AG08395 (cell line): ENCODE measurements around the gene PSG7.
A peak's percentile ranks its signal among the peaks of the same experiment; 100 is the strongest.
"Not testable (repeated sequence)": the region's sequence is repeated elsewhere in the genome, so short reads cannot be mapped to it uniquely, and the experiment has no call there.

ENCODE experiments used
- DNase-seq: peaks from one replicate; pipeline ENCODE4 v3.0.0; 2012; ENCODE audit warnings: mixed read lengths, low spot score

PSG7 gene

DNA sequence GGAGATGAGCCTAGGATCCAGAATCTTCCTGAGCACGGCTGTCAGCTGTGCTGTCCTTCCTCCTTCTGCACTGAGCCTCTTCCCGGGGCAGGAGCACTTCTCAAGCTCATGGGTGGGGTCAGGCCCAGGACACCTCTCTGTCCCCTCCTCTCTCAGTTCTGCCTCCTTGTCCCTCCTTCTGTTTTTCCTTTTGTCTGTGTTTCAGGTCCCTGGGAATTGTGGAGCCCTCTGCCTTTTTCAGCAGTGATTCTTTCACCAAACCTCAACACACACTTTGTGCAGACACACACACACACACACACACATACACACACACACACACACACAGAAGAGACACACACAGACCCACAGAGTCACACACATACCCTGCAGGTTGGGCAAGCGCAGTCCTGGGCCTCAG lies at the start of gene PSG7:
Gene PSG7 (minus strand): TSS at position 101 of the 400 bp plus-strand sequence. CDS start 131 bp downstream, outside the sequence.
- not testable (repeated sequence) for DNase-seq

DNA sequence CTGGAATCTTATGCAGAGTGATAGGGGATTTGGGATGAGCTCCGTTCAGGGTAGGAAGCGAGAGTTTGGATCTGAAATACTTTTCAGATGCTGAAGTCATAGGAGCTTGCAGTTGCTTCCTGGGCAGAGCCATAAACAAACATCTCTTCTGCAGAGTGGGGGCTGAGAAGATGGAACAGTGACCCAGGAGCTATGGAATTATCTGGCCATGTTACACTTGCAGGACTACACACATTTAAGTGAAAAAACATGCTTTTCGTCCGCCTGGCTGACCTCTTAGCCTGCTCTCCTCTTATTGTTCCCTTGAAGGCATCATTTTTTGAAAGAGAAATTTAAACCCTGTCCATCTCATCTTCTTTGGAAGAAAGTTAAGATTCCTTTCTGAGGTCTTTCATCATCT lies 48.6 kb upstream of the PSG7 start:
- DNase-seq: no peak

DNA sequence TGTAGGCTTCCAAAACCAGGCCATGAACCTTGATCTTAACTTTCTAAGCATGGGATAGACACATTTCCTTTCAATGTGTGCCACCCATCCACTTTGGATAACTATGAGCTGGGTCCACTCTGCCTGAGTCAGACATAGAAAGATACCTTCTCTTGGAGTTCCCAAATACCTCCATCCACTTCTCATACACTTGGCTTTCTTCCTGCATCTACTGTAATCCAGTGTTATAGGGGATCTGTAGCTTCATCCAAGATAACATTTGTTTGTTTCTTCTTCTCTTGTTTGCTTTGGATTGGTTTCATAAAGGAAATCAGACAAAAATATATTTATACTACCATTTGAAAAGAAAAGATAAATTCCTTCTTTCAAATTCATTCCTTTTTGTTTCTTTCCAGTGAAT lies 45.1 kb upstream of the PSG7 start:
- DNase-seq: not testable (repeated sequence)

DNA sequence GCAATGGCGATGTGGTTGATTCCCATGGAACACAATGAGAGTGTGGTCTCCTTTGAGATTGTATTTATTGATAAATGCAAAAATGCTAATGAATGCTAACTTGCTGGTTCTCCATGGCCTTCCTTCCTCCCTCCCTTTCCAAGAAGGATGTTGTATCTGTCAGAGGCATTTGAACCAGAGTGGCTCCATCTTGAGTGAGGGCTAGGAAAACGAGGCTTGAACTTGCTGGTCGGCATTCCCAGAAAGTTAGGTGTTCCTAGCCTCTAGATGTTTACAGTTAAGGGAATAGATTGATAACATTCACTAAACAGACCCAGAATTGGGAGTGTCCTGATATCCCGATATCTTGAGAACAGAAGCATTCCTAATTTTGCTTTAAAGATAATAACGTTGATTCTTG lies 34.4 kb upstream of the PSG7 start:
- DNase-seq: not testable (repeated sequence)

DNA sequence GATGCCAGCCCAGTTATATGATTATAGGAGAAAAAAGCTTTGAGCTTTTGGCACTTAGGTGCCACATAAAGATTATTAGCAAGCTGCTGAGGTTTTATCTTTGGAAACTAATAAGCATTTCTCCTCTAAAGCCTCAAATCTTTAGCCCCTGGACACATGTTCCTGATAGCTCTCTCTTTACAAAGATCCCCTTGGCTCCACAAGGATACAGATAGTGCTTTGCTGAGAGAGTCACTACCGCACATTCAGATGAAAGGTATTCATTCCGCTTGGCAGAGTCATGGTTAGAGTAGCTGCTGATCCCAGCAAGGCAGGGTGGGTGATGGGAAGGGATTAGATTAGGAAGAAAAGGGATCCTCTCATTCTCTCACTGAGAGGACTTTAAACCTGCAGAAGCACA lies 28.2 kb upstream of the PSG7 start:
- DNase-seq: peak; percentile 57

DNA sequence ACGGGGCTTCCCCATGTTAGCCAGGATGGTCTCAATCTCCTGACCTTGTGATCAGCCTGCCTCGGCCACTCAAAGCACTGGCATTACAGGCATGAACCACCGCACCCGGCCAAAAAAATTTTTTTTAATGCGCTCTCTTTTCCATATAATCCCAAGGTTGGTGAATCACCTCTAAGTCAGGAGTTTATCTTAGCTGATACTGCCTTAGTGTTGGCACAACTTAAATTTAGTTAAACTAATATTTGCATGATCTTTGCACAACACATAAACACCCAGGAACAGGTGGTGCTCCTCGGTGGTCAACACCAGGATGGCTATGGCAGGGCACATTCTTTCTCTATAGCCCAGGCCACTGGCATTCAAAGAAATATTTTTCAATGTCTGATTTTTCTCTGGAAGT lies 24.1 kb upstream of the PSG7 start:
- DNase-seq: no peak

DNA sequence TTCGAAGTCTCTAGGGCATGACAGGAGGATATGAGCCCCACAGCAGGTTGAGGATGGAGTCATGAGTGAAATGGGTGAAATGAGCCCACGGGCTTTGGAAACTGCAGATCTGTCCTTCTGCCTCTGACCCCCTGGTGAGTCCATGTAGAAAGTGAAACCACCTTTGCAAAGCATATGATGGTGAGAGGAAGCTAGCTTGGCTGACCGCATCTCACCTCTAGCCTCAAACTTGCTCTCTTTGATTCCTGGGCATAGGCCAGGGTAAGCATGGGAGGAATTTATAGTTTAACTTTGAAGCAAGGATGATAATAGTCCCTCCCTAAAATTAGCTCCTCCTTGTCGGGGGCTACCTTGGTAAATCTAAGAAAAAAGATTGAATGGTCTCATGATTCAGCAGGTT lies 15.1 kb upstream of the PSG7 start:
- not testable (repeated sequence) for DNase-seq

DNA sequence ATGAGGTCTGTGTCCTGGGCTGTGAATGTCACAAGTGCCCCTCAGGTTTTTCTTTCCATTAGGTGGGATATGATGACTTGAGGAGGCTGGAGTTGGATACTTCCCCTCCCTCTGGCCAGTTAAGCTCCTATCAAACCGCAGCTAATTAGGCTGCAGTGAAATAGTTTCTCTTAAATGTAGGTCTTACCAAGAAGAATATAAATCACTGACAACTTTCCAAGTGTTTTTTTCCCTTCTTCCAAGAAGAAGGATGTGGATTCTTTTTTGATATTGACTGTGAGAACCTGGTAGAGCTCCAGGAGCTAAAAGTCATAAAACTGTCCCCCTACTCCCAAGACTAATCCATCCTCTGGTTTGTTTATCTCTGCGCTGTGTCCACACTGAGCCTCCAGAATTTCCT lies 14.5 kb upstream of the PSG7 start:
- not testable (repeated sequence) for DNase-seq

DNA sequence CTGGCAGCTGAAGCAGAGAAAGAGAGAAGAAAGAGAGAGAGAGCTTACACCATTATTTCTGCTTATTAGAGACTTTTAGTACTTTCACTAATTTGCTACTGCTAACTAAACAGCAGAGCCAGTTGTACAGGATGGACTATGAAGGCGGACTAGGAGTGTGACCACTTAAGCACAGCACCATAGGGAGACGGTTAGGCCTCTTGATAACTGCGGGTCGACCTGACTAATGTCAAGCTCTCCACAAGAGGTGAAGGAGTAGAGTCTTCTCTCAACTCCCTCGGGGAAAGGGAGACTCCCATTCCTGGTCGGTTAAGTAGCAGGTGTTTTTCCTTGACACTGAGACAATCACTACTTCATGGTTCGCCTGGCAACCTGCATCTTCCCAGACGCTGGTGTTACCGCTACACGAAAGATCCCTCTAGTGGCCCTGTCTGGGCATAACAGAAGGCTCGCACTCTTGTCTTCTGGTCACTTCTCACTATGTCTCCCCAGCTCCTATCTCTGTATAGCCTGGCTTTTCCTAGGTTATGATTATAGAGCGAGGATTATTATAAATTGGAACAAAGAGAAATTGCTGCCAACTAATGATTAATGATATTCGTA lies 5.3 kb upstream of the PSG7 start:
- DNase-seq: peak; percentile 11

DNA sequence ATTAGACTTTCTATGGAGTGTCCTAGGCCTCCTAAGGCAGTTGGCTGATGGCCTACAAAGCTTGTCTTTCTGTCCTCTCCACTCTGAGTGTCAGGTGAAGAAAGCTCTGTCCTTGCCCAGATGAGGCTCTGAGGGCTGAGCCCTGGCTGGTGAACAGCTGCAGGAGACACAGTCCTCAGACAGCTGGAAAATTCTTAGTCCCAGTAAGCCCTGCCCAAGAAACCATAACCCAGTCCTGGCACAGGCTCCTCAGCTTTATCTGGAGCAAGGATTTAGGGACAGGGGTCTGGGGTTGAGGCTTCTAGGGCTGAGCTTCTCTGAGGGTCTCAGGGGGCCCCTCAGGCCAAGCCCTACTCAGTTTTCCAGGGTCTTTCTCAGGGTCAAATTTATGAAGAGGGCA lies 2.3 kb downstream of the PSG7 start:
- not testable (repeated sequence) for DNase-seq

DNA sequence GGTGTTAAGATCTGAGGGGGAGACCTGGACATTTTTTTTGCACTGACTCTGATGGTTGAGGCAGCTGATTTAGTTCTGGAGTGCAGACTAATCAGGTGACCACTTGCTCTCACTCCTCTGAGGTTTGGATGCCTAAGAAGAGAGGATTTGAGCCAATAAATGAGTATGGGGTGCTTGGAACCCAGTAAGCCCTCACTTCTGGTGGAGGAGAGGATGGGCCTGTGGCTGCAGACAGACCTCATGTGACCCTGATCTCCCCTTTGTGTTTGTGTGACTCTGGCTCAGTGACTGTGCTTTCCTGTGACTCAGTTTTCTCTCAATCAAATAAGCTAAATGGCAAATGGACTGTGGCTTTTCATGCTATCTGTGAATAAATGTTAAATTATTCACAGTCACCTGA lies 2.8 kb downstream of the PSG7 start:
- DNase-seq: not testable (repeated sequence)

DNA sequence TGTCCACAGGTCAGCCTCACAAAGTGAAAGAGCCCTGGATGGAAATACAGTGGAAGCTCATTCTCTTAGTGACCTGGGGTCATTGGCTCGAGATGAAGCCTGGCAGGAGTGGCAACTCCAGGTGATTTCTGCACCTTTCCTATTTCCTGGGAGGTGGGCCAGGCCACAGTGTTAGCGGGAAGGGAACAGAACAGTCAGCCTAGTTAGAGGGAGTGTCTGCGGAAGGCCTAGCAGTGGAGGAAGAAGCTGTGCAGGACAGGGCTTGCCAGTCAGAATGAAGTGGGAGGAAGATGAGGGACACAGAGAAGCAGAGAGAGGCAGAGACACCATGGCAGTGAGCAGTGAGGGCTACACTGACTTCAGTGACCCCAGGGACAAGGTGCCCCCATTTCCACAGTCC lies 3.6 kb downstream of the PSG7 start:
- not testable (repeated sequence) for DNase-seq

DNA sequence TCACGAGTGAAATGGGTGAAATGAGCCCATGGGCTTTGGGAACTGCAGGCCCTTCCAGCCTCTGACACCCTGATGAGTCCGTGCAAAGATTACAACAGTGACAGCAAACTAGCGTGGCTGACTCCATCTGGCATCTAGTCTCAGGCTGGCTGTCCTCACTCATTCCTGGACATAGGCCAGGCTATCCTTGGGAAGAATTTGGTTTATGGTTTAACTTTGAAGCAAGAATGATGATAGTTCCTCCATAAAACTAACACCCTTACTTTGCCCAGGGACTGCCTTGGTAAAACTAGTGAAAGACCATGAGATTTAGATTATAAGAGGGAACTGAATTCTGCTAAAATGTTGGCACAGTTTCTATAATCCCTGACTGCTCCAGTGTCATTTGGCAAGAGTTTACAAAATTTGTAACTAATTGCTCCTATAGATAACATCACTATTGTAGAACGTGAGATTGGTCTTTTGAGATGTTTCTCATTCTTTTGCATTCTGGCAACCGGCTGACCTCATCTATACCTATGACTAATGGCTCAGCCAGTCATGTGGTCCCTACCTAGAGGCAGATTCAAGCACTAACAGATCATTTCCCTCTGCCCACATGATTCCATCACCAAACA lies 4.4 kb downstream of the PSG7 start:
- peak; percentile 72 for DNase-seq

DNA sequence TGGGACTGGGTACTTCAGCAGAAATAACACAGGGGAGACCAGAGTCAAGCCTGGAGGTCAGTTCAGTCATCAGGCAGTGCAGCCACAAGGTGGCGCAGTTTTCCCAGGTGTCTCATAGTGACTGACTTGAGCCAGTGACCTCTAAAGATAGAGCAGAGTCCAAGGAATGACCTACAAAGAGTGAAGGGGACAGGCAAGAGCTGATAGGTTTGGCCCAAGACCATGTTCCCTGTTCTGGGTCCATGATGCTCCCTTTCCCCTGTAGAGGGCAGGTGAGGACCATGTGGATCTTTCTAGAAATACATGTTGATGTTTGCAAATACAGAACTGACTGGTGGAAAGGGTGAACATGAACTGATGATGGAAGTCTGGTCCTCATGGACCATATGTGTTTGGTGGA lies 6.8 kb downstream of the PSG7 start:
- DNase-seq: not testable (repeated sequence)

DNA sequence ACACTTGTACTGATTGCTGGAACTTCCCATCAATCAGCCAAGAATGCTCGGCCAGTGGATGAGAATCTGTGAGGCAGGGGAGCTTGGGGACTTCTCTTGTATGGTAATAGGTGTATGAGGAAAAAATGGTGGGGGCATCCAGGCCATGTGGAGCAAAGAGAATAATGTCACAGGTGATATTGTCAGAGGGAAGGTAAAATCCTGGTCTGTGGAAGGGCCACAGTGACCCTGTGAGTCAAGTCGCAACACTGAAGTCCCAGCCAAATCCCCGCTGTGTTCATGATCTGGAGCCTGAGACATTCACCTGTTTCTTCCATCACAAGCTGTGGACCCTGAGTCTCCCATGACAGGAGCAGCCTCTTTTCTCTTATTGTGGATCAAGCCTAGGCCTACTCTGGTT lies 8.1 kb downstream of the PSG7 start:
- no peak for DNase-seq

DNA sequence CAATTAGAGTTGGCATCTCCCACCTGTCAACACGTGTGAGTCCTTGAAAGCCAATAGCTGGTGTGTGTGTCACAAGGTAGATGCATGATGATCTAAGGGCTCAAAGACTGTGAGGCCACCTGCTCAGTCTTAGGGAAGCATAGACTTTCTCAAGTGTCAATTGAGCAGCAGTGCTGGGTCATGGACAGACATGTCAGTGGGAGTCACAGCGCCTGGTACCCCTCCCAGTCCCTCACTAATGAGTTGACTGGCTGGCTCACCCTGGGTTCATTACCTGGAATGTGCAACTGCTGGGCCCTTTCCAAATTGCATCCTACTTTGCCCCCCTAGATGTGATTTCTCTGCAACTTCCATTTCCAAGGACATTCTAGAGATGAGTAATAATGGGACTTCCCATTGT lies 10.2 kb downstream of the PSG7 start:
- DNase-seq: no peak

DNA sequence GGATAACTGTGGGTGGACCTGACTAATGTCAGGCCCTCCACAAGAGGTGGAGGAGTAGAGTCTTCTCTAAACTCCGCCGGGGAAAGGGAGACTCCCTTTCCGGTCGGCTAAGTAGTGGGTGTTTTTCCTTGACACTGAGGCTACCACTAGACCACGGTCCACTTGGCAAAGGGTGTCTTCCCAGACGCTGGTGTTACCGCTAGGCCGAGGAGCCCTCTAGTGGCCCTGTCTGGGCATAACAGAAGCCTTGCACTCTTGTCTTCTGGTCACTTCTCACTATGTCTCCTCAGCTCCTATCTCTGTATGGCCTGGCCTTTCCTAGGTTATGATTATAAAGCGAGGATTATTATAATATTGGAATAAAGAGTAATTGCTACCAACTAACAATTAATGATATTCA lies 13.9 kb downstream of the PSG7 start:
- peak; percentile 21 for DNase-seq

DNA sequence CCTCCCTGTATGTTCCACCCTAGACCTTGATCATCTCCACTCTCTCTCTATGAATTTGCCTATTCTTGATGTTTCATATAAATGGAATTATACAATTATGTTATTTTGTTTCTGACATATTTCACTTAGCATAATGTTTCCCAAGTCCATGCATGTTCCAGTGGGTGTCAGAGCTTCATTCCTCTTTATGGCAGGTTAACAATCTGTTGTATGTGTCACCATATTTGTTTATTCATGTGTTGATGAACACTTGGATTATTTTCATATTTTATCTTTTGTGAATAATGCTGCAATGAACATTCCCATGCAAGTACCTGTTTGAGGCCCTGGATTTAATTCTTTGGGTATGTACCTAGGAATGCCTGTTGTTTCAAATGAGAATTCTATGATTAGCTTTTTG lies 16.0 kb downstream of the PSG7 start:
- not testable (repeated sequence) for DNase-seq

DNA sequence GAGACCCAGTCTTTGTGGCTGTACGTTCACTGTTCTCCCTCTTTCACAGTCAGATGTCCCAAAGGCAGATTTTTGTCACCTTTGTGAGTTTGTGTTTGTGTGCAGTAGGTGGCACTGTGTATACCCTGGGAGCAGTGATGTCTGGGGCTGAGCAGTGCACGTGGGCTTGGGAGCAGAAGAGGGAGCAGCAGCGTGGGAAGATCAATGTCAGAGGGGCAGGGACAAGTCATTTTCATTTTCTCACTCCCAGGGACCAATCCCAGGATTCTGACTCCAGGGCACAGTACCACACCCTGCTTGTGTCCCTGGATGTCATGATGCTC lies 17.3 kb downstream of the PSG7 start:
- no peak for DNase-seq

DNA sequence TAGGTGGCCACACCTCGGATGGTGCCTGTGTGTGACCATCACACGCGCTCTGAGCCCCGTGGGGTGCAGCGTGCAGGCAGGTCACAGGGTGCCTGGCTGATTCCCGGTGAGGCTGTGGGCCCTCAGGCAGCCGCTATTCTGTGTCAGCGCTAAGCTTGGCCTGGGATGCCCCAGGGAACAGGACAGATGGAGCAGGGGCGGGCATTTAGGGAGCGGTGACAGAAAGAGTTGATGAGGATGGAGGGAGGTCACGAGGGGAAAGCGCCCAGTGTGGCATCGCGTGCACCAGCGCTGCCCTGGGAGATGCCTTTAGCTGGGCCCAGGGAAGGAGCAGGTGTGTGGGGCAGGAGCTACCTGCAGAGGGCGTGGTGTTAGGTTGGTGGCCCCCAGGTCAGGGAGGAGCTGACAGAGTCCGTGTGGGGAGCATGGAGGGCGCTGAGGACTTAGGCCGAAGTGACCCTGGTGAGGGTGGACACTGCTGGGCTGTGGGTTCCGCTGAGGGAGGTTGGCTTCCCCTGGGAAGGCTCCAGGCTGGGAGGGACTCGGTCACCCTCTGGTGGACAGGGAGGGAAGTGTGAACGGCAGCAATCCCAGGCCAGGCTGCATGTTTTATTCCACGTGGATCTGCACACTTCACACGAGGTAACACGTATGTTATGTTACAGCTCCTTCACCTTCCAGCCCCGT lies 17.8 kb downstream of the PSG7 start:
- DNase-seq: not testable (repeated sequence)

DNA sequence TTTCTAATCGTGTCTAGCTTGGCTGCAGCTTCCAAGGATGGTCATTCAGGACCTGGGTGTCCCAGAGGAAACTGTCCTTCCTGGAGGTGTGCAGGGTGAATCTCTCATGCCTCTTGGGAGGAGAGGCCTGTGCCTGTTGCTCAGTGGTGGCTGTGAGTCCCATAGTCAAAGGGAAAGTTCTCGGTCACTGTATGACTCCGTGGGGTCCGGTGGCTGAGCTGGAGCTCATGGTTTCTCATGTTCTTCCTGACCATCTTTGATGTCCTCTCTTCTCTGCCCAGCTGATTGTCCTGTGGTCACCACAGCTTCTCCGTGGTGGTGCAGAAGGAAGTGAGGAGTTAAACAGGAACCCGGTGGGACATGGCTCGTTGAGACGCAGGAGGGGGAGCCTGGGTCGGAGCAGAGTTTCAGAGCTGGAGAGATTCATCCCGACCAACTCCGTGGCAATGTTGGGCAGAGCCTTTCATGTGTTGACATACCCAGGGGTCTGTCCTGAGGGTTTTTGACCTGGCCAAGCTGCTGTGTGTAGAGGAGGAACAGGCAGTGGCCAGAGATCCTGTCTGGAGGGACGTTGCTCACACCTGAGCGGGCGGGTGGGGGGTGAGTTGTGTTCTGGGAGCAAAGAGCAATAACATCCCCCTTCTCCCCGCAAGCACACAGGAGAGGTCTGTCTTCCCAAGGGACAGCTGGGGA lies 18.5 kb downstream of the PSG7 start:
- not testable (repeated sequence) for DNase-seq

DNA sequence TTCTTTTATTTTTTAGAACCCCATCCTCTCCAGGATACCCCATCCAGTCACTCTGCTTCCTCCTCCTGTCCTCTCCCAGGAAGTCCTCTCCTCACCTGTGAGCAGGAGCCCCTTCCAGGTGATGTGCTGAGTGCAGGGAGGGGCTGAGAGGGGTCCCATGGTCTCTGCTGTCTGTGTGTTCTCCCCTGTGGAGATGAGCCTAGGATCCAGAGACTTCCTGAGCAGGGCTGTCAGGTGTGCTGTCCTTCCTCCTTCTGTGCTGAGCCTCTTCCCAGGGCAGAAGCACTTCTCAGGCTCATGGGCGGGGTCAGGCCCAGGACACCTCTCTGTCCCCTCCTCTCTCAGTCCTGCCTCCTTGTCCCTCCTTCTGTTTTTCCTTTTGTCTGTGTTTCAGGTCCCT lies 19.4 kb downstream of the PSG7 start, which contains the start of gene PSG6:
Gene PSG6 (minus strand): TSS at position 261 of the 400 bp plus-strand sequence. CDS start 102 bp downstream, at position 159.
- DNase-seq: not testable (repeated sequence)

DNA sequence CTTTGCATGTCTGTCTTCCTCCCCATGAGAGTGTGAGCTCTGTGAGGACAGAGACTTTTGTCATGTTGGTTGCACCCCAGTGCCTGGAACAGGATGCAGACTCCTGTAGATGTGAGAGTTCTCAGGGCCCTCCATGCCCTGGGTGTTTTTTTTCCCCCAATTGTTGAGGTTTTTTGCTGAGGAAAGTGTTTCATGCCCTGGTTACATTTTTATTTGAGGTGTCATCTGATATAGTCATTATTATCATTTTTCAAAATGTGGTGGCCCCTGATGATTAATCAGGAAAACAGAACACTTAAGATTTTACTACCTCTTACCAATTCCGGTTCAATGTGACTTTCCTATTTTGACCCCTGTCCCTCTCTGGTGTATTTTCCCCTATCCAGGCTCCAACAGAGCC lies 20.1 kb downstream of the PSG7 start:
- DNase-seq: not testable (repeated sequence)
